Hepatocyte (in vitro differentiated cells): ENCODE measurements around the gene RORB. TPM values are rescaled to one million over a fixed set of nuclear protein-coding genes. Genes with fewer than 3 reads are reported as not detected.

Experiments used
- DNase-seq: peaks from one replicate; pipeline ENCODE4 v3.0.0-alpha.2; 2016; ENCODE audit warnings: low spot score
- H2AFZ ChIP-seq: fragments of 200-600 bp; sonication (generic); 2 replicates; pipeline ENCODE4 v1.6.0; 2016; ENCODE audit warnings: antibody characterized with exemption, mild to moderate bottlenecking
- H3K27ac ChIP-seq: fragments of 200-600 bp; sonication (generic); 2 replicates; pipeline ENCODE4 v1.5.1; 2016; ENCODE audit warnings: mild to moderate bottlenecking
- H3K27me3 ChIP-seq: fragments of 200-600 bp; sonication (generic); 2 replicates; pipeline ENCODE4 v1.6.1; 2016
- H3K36me3 ChIP-seq: fragments of 200-600 bp; sonication (generic); replicated peaks from 2 replicates; pipeline ENCODE4 v1.5.1; 2016; ENCODE audit warnings: low read depth; ENCODE audit not compliant: insufficient read depth
- H3K4me1 ChIP-seq: fragments of 200-600 bp; sonication (generic); 2 replicates; pipeline ENCODE4 v1.5.1; 2016; ENCODE audit warnings: mild to moderate bottlenecking, moderate library complexity; ENCODE audit not compliant: insufficient read depth
- H3K4me2 ChIP-seq: fragments of 200-600 bp; sonication (generic); 2 replicates; pipeline ENCODE4 v1.6.0; 2016
- H3K4me3 ChIP-seq: fragments of 200-600 bp; sonication (generic); 2 replicates; pipeline ENCODE4 v1.5.1; 2016; ENCODE audit warnings: mild to moderate bottlenecking
- H3K79me2 ChIP-seq: fragments of 200-600 bp; sonication (generic); 2 replicates; pipeline ENCODE4 v1.6.0; 2017; ENCODE audit warnings: mild to moderate bottlenecking
- H3K9me2 ChIP-seq: fragments of 200-600 bp; sonication (generic); replicated peaks from 2 replicates; pipeline ENCODE4 v1.6.0; 2017; ENCODE audit warnings: mild to moderate bottlenecking; ENCODE audit not compliant: insufficient read depth
- H3K9me3 ChIP-seq: fragments of 200-600 bp; sonication (generic); 2 replicates; pipeline ENCODE4 v1.5.1; 2016; ENCODE audit warnings: low read depth, mild to moderate bottlenecking
- H4K20me1 ChIP-seq: fragments of 200-600 bp; sonication (generic); 2 replicates; pipeline ENCODE4 v1.6.0; 2016; ENCODE audit warnings: mild to moderate bottlenecking; ENCODE audit not compliant: insufficient read depth, poor library complexity, severe bottlenecking
- CTCF ChIP-seq: fragments of 200-600 bp; sonication (generic); IDR thresholded peaks from 2 replicates; pipeline ENCODE4 v1.5.1; 2016; ENCODE audit warnings: antibody characterized with exemption, mild to moderate bottlenecking; ENCODE audit not compliant: poor library complexity
- EZH2 ChIP-seq: fragments of 200-600 bp; sonication (generic); IDR thresholded peaks from 2 replicates; pipeline ENCODE4 v1.6.1; 2016; ENCODE audit warnings: antibody characterized with exemption, mild to moderate bottlenecking, borderline replicate concordance
- EZH2phosphoT487 ChIP-seq: fragments of 200-600 bp; sonication (generic); IDR thresholded peaks from one replicate; pipeline ENCODE4 v1.6.1; 2018; ENCODE audit warnings: antibody characterized with exemption, mild to moderate bottlenecking, low read depth, moderate library complexity; ENCODE audit not compliant: unreplicated experiment, severe bottlenecking
- WGBS: methylation state at CpG from one replicate; pipeline ENCODE4 v1.1.6; 2016; ENCODE audit warnings: low lambda C conversion rate; ENCODE audit errors: missing lambda C conversion rate; 5-methylcytosine and 5-hydroxymethylcytosine counted together
- polyA plus RNA-seq: library from polyadenylated mRNA; unstranded; fragments of >200 nt; fragmentation: Nextera tagmentation; extraction: Ambion mirVana; gene quantifications from 2 replicates; pipeline ENCODE4 v1.2.1, GENCODE V29; 2016
- total RNA-seq: library from RNA; depleted of rRNA; stranded (reverse); fragments of >200 nt; gene quantifications from 2 replicates; pipeline ENCODE4 v1.2.3, GENCODE V29; 2014

RORB gene
- total and polyA plus RNA-seq, 2 experiments from 2014 or later = 1.4 TPM; not detected in 1

GRCh38 chr9:74503666-74504065, 6.5 kb downstream of the RORB start:
- Histone ChIP-seq H2AFZ (no peak overlapping the region), H3K9me3 (no peaks in the 10 kb centered on the region), H4K20me1 (no peaks in the 10 kb centered on the region), H3K36me3 (no peaks in the 10 kb centered on the region), H3K9me2 (no peaks in the 10 kb centered on the region), H3K4me3 (no peak overlapping the region), H3K27me3 (peaks cover 50% of the 10 kb centered on the region), H3K79me2 (no peaks in the 10 kb centered on the region), H3K4me2 (no peak overlapping the region), H3K27ac (no peak overlapping the region), H3K4me1 (no peaks in the 10 kb centered on the region)
- whole genome bisulfite sequencing = 87% methylated on average over 3 of the region's 3 CpGs
- TF ChIP-seq EZH2phosphoT487 = no peak
- TF ChIP-seq EZH2 = no peak
- no peak for TF ChIP-seq CTCF
- DNase-seq = no peak

- no peaks in the 10 kb centered on the region for H3K79me2 ChIP-seq
- no peaks in the 10 kb centered on the region for H3K9me3 ChIP-seq
- no peak overlapping the region for H3K27ac ChIP-seq
- H4K20me1 ChIP-seq = no peaks in the 10 kb centered on the region
- H3K4me1 ChIP-seq = no peaks in the 10 kb centered on the region
- peaks cover 4% of the 10 kb centered on the region for H3K27me3 ChIP-seq
- DNase-seq = no peak
- TF ChIP-seq CTCF (no peak), EZH2 (no peak), EZH2phosphoT487 (no peak)
- no peak overlapping the region for H3K4me3 ChIP-seq
- 90% methylated on average over 2 of the region's 2 CpGs for WGBS
- no peaks in the 10 kb centered on the region for H3K36me3 ChIP-seq
- no peaks in the 10 kb centered on the region for H3K9me2 ChIP-seq
- H2AFZ ChIP-seq = no peak overlapping the region
- H3K4me2 ChIP-seq = no peak overlapping the region
Measured at GRCh38 chr9:74511333-74511732, 14.2 kb downstream of the RORB start.

GRCh38 chr9:74512416-74512815, 15.3 kb downstream of the RORB start:
- 92% methylated on average over 1 of the region's 1 CpG for WGBS
- DNase-seq = no peak
- H3K4me3 ChIP-seq = no peak overlapping the region
- peaks cover 4% of the 10 kb centered on the region for H3K27me3 ChIP-seq
- H3K36me3 ChIP-seq = no peaks in the 10 kb centered on the region
- no peaks in the 10 kb centered on the region for H3K79me2 ChIP-seq
- H3K27ac ChIP-seq = no peak overlapping the region
- H3K9me2 ChIP-seq = no peaks in the 10 kb centered on the region
- H3K4me2 ChIP-seq = no peak overlapping the region
- no peak for TF ChIP-seq EZH2
- no peak for TF ChIP-seq EZH2phosphoT487
- TF ChIP-seq CTCF = no peak
- H4K20me1 ChIP-seq = no peaks in the 10 kb centered on the region
- H3K9me3 ChIP-seq = no peaks in the 10 kb centered on the region
- no peaks in the 10 kb centered on the region for H3K4me1 ChIP-seq
- H2AFZ ChIP-seq = no peak overlapping the region

- no peak for TF ChIP-seq EZH2phosphoT487
- no peak for TF ChIP-seq CTCF
- TF ChIP-seq EZH2 = no peak
- Histone ChIP-seq H3K4me2 (no peak overlapping the region), H2AFZ (no peak overlapping the region), H3K9me3 (no peaks in the 10 kb centered on the region), H3K4me3 (no peak overlapping the region), H3K27ac (no peak overlapping the region), H3K79me2 (no peaks in the 10 kb centered on the region), H3K27me3 (peaks cover 4% of the 10 kb centered on the region), H3K36me3 (no peaks in the 10 kb centered on the region), H3K9me2 (no peaks in the 10 kb centered on the region), H4K20me1 (no peaks in the 10 kb centered on the region), H3K4me1 (no peaks in the 10 kb centered on the region)
- DNase-seq = no peak
- 93% methylated on average over 4 of the region's 4 CpGs for WGBS
Measured at GRCh38 chr9:74513221-74513620, 16.1 kb downstream of the RORB start.
